HK-2 (cell line): ENCODE measurements around the gene UNC13C.

Experiments
- DNase-seq: peaks from one replicate; pipeline ENCODE4 v3.0.0-alpha.2; 2018; ENCODE audit not compliant: unreplicated experiment

The UNC13C gene

DNA sequence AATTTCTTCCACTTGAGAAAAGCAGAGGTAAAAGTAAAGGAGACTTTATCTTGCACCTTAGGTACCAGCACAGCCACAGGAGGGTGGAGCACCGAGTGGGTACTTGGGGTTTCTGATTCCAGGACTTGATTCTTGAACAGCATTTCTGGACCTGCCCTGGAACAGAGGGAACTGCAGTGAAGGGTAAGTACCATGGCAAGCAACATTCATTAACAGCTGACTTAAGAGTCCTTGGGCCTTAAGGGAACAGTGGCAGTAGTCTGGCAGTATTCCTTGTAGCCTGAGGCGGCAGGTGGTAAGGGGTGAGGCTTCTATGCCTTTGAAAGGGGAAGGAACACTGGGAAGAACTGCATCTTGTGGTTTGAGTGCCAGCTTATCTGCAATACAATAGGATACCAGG, 666.6 kb downstream of the UNC13C start:
- no peak for DNase-seq

DNA sequence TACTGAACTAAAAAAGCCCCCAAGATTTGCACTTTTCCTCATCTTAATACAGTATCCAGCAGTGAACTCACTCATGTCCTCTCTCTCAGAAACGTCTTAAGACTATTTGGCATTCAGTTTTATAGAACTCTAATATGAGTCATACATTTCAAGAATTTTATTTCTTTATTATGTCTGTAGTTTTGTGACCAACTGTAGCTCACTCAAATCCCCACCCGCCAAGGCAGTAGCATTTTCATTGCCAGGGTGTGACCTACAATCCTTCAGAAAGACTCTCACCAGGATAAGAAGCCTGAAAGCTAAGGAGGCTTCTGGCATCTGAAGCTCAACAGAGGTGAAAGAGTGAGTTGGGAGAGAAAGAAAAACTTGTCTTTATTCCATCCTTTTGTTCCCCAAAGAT, 681.4 kb downstream of the UNC13C start:
- no peak for DNase-seq

DNA sequence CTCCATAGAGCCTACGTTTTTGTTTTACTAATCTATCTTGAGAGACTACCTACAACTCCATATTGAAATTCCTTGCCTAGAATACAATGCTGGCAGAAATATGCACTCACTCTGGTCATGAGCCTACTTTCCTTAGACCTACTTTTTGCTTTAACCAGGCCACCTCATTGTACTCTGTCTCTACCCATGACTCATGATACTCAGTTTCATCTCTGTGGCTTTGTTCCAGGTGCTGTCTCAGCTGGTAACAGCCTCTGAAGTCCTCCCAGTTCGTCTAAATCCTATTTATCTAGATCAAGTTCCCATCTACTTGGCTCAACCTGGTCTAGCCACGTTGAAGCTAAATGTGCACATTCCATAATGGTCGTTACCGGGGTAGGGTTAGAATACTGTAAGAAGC, 682.1 kb downstream of the UNC13C start:
- DNase-seq = no peak

DNA sequence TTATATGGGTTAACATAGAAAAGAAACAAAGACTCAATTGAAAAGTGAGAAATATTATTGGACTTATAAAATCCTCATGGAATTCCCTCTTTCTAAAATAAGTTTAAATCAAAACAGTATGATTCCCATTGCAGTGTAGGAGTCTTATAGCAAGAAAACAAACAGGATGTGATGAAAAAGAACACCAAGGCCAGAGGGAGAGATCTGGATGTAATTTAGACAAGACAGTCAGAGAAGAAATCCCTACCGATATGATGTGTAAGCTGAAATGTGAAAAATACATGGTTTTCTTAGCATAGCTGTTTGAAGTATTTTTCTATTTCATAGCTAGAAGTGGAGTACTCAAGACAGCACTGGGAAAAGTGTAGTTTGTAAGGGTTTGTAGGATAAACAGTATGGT, 697.0 kb downstream of the UNC13C start:
- no peak for DNase-seq

DNA sequence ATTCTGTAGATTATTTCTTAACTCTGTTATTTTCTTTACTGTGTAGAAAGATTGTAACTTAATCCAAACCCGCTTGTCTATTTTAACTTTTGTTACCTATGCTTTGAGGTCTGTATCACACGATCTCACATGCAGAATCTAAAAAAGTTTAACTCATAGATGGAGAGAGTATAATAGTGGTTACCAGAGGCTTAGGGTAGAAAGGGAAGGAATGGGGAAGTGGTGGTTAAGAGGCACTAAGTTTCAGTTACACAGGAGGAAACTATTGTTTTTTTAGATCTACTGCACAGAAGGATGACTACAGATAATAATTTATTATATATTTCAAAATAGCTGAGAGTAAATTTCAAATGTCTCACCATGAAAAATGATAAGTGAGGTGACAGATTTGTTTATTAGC, 703.3 kb downstream of the UNC13C start:
- DNase-seq = no peak
